Measurements from ENCODE around the gene ZNRF1.

The ZNRF1 gene

DNA sequence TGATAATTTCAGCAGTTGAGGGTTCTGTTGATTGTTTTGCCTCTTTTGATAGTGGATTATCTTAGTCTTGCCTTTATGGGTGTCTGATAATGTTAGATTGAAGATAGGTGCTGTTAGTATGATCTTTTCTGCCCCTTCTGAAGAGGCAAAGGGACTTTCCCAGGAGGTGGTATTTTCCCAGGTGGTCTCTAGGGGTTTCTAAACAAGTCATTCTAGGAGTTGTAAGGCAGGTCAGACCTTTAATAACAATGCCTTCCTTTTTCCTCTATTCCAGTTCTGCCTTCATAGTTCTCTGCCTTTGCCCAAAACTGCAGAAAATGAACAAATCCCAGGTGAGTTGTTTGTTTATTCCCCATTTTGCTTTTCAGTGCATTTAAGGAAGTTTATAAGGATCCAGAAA is 153.8 kb downstream of the ZNRF1 start:
- no peak for DNase-seq (ENCODE audit: low spot score)

DNA sequence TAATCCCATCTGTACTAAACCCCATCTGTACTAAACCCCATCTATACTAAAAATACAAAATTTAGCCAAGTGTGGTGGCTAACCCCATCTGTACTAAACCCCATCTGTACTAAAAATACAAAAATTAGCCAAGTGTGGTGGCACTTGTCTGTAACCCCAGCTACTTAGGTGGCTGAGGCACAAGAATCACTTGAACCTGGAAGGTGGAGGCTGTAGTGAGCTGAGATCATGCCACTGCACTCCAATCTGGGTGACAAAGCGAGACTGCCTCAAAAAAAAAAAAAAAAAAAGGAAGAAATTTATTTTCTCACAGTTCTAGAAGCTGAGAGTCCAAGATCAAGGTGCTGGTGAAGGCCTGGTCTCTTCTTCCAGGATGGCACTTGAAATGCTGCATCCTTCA is 161.6 kb downstream of the ZNRF1 start:
- no peak for DNase-seq (ENCODE audit: low spot score)
